Stimulated activated CD8-positive, alpha-beta memory T cell treated with anti-CD3 and anti-CD28 coated beads, Interleukin-15, amount 100 ng/mL, for 24 hours (primary cell): ENCODE results near the gene LMO2.
"Not testable (repeated sequence)": the region's sequence is repeated elsewhere in the genome, so short reads cannot be mapped to it uniquely, and the experiment has no call there.

ENCODE experiments used
- DNase-seq: peaks from one replicate; pipeline ENCODE4 v3.0.0-alpha.2; 2020; ENCODE audit warnings: low read depth

The LMO2 gene

GRCh38 chr11:33891714-33892327, at the start of gene LMO2:
LMO2 (minus strand) TSS chr11:33892076; CDS start chr11:33869716, 22,360 bp downstream.
- no peak for DNase-seq

GRCh38 chr11:33940538-33940815, 48.6 kb upstream of the LMO2 start:
- DNase-seq: no peak

- DNase-seq: no peak
Observed at GRCh38 chr11:33936725-33937604, 45.1 kb upstream of the LMO2 start.

- DNase-seq: no peak
Observed at GRCh38 chr11:33935461-33936456, 43.9 kb upstream of the LMO2 start.

GRCh38 chr11:33935005-33935404, 43.1 kb upstream of the LMO2 start:
- DNase-seq: no peak

- no peak for DNase-seq
Observed at GRCh38 chr11:33934450-33934849, 42.6 kb upstream of the LMO2 start.

GRCh38 chr11:33933602-33934001, 41.7 kb upstream of the LMO2 start:
- DNase-seq: no peak

- DNase-seq: no peak
Observed at GRCh38 chr11:33932721-33933120, 40.8 kb upstream of the LMO2 start.

GRCh38 chr11:33931739-33932366, 40.0 kb upstream of the LMO2 start:
- DNase-seq: not testable (repeated sequence)

- no peak for DNase-seq
Observed at GRCh38 chr11:33931067-33931466, 39.2 kb upstream of the LMO2 start.

- no peak for DNase-seq
Observed at GRCh38 chr11:33930317-33931021, 38.6 kb upstream of the LMO2 start.

GRCh38 chr11:33928564-33928963, 36.7 kb upstream of the LMO2 start:
- DNase-seq: no peak

GRCh38 chr11:33926671-33927552, 35.0 kb upstream of the LMO2 start:
- no peak for DNase-seq

GRCh38 chr11:33924341-33924740, 32.5 kb upstream of the LMO2 start:
- no peak for DNase-seq

GRCh38 chr11:33923626-33924025, 31.8 kb upstream of the LMO2 start:
- no peak for DNase-seq

GRCh38 chr11:33920838-33921613, 29.1 kb upstream of the LMO2 start:
- DNase-seq: no peak

- no peak for DNase-seq
Observed at GRCh38 chr11:33919645-33920044, 27.8 kb upstream of the LMO2 start.

- DNase-seq: not testable (repeated sequence)
Observed at GRCh38 chr11:33917402-33917801, 25.5 kb upstream of the LMO2 start.

- no peak for DNase-seq
Observed at GRCh38 chr11:33916736-33917135, 24.9 kb upstream of the LMO2 start.

GRCh38 chr11:33915526-33915925, 23.6 kb upstream of the LMO2 start:
- no peak for DNase-seq
